WERI-Rb-1 (cell line): ENCODE data around the gene DACH1.
"Not testable (repeated sequence)": the region's sequence is repeated elsewhere in the genome, so short reads cannot be mapped to it uniquely, and the experiment has no call there.

Experiments
- DNase-seq: peaks from one replicate; pipeline ENCODE4 v3.0.0-alpha.2; 2020
- H3K27ac ChIP-seq: fragments of 250-450 bp; sonication (Bioruptor Pico); 2 replicates; pipeline ENCODE4 v1.5.1; 2020; ENCODE audit warnings: mild to moderate bottlenecking, moderate library complexity
- H3K27me3 ChIP-seq: fragments of 250-450 bp; sonication (Bioruptor Pico); 2 replicates; pipeline ENCODE4 v1.5.1; 2021; ENCODE audit warnings: mild to moderate bottlenecking, low read depth, moderate library complexity; ENCODE audit not compliant: insufficient read depth, severe bottlenecking
- H3K36me3 ChIP-seq: fragments of 250-450 bp; sonication (Bioruptor Pico); 2 replicates; pipeline ENCODE4 v1.5.1; 2020; ENCODE audit warnings: mild to moderate bottlenecking, moderate library complexity
- H3K4me3 ChIP-seq: 2 replicates; pipeline ENCODE4 v1.5.1; 2011; ENCODE audit warnings: low read depth, mild to moderate bottlenecking, control low read depth, low read length
- H3K9me3 ChIP-seq: fragments of 250-450 bp; sonication (Bioruptor Pico); 2 replicates; pipeline ENCODE4 v1.5.1; 2021; ENCODE audit warnings: mild to moderate bottlenecking, moderate library complexity; ENCODE audit not compliant: severe bottlenecking
- CTCF ChIP-seq: IDR thresholded peaks from 2 replicates; pipeline ENCODE4 v1.5.1; 2011; ENCODE audit warnings: low read depth, mild to moderate bottlenecking, control low read depth, inconsistent platforms, low read length

The DACH1 gene

GRCh38 chr13:71853725-71854124 lies 13.3 kb downstream of the DACH1 start:
- Histone ChIP-seq H3K27me3 (no peaks in the 10 kb centered on the region), H3K27ac (no peak overlapping the region), H3K9me3 (no peaks in the 10 kb centered on the region), H3K4me3 (no peak overlapping the region), H3K36me3 (no peaks in the 10 kb centered on the region)
- no peak for TF ChIP-seq CTCF
- DNase-seq: no peak

DNA sequence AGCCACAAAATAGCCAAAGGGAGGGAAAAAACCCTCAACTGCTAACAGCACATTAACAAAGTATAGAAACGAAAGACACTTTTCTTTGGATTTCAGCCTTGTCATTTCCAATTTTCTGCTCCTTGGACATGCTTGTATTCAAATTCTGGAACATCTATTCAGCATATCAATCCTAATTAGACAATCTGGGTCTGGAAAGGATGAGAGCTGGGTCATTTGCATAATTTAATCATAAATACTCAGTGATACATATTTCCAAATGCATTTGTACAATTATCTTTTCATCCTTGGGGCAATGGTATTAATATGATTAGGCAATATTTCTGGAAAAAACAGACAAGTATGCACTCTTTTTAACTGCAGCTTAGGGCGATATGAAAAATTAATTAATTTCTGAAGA lies 14.3 kb downstream of the DACH1 start:
- Histone ChIP-seq H3K36me3 (no peaks in the 10 kb centered on the region), H3K27ac (no peak overlapping the region), H3K27me3 (no peaks in the 10 kb centered on the region), H3K9me3 (no peaks in the 10 kb centered on the region), H3K4me3 (no peak overlapping the region)
- TF ChIP-seq CTCF: no peak
- no peak for DNase-seq

DNA sequence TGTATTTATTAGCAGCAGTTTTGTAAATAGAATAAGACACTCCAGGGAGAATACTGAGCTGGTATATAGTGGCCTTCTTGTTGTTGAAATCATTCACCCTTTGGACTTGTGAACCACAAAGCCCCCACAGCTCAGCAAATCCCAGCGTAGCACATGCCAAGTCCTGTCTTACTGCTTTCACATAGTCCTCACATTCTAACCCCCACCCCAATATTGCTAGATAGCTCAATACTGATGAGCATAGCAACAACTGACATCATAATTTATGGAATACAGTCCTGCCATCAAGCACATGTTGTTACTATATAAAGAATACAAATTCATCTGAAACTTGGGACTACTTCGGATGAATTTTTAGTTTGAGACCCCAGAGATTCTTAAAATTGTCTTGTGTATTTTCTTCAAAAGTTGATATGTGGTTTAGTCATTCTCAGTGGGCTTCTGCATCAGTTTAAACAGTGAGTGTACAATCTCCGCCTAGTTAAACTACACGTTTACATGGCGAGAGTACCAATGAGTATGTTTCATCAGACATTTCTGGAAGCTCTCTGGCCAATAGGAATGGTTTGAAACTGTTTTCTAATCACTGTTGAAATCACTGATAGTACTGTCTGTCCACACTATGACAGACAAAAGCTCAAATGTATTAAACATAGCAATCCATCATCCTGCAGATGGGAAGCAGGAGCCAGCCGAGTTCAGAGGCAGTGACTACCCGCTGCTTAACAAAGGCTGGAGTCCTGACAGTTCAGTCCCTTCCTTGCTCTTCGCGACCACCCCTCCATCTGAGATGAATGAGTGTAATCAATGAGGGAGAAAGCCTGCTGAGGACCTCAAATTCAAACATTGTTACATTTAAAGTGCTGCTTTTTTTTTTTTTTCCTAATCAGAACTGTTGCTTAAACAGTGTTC lies 15.2 kb downstream of the DACH1 start:
- TF ChIP-seq CTCF: no peak
- Histone ChIP-seq H3K4me3 (no peak overlapping the region), H3K27ac (no peak overlapping the region), H3K9me3 (no peaks in the 10 kb centered on the region), H3K36me3 (no peaks in the 10 kb centered on the region), H3K27me3 (no peaks in the 10 kb centered on the region)
- no peak for DNase-seq

DNA sequence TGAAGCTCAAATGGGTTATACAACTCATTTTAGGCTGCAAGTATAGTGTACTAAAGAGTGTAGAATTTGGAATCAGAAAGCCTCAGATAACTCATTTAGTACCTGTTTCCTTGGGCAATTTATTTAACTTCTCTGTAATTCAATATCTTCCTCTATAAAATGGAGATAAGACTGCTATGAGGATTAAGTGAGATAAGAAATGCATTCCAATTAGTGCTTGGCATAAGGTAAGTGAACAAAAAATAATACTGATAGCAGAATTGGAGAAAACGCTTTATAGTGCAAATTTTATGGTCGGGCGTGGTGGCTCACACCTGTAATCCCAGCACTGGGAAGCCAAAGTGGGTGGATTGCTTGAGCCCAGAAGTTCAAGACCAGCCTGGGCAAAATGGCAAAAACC lies 25.0 kb downstream of the DACH1 start:
- no peak for TF ChIP-seq CTCF
- no peak overlapping the region for H3K27ac ChIP-seq
- H3K27me3 ChIP-seq: no peaks in the 10 kb centered on the region

DNA sequence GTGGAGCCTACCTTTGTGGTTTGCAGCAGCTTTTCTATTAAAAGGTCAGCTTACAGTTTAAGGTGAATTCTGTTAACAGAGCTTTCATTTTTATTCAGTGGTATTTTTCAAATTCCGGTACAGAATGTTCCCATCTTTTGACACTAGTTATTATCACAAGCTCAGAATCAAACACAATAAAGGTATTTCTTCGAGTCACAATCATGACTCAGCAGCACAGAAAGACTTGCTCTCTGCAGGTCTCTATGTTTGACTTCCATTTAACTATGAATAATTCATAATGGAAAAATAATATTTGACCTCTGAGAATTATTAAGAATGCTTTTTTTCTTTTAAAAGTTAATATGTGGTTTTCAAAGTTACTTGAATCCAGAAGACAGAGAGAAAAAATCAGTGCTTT lies 28.2 kb downstream of the DACH1 start:
- TF ChIP-seq CTCF: no peak
- Histone ChIP-seq H3K27me3 (no peaks in the 10 kb centered on the region), H3K9me3 (no peaks in the 10 kb centered on the region), H3K4me3 (no peak overlapping the region), H3K27ac (no peak overlapping the region), H3K36me3 (no peaks in the 10 kb centered on the region)
- DNase-seq: no peak

More for the DNA sequence above, 25.0 kb downstream of the DACH1 start:
- Histone ChIP-seq H3K4me3 (no peak overlapping the region), H3K36me3 (no peaks in the 10 kb centered on the region), H3K9me3 (no peaks in the 10 kb centered on the region)
- DNase-seq: no peak

DNA sequence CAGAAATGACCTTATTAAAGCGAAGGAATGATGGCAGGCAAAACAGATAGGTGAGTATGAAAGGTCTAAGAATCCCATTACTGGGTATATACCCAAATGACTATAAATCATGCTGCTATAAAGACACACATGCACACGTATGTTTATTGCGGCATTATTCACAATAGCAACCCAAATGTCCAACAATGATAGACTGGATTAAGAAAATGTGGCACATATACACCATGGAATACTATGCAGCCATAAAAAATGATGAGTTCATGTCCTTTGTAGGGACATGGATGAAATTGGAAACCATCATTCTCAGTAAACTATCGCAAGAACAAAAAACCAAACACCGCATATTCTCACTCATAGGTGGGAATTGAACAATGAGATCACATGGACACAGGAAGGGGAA lies 29.4 kb downstream of the DACH1 start:
- H3K4me3 ChIP-seq, DNase-seq, H3K27me3 ChIP-seq, H3K27ac ChIP-seq, H3K36me3 ChIP-seq, H3K9me3 ChIP-seq: not testable (repeated sequence)
